HG02798 (cell line): ENCODE data around the gene ATP6AP1.
"Not testable (repeated sequence)": the region's sequence is repeated elsewhere in the genome, so short reads cannot be mapped to it uniquely, and the experiment has no call there.

Experiments used
- ATAC-seq: cut with Tn5 transposase; IDR thresholded peaks from one replicate; pipeline ENCODE4 v1.9.1; 2021; ENCODE audit warnings: mild to moderate bottlenecking; ENCODE audit not compliant: unreplicated experiment, poor library complexity

The ATP6AP1 gene

GRCh38 chrX:154428176-154429171 is at the start of gene ATP6AP1:
TSS of gene ATP6AP1 (plus strand) at chrX:154428677. CDS start at chrX:154428693, 16 bp downstream.
- ATAC-seq, result peak; percentile 99

GRCh38 chrX:154378799-154379568 is 49.5 kb upstream of the ATP6AP1 start, which contains the start of gene EMD:
TSS of gene EMD (plus strand) at chrX:154379295. CDS start at chrX:154379485, 190 bp downstream.
- peak; percentile 83 for ATAC-seq

- ATAC-seq, result no peak
Observed at GRCh38 chrX:154379569-154379951, 48.9 kb upstream of the ATP6AP1 start.

DNA sequence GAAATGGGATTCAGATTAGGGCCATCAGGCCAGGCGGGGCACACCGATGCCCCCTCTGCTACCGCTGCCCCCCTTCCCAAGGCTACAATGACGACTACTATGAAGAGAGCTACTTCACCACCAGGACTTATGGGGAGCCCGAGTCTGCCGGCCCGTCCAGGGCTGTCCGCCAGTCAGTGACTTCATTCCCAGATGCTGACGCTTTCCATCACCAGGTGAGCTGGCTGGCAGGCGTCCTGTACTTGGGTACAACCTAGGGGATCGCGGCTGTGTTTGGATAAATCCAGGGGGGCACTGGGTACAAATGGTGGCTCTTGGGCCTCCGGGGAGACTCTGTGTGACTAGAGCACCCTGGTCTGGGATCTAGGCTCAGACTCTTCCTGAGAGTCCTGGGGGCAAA is 48.3 kb upstream of the ATP6AP1 start:
- no peak for ATAC-seq

GRCh38 chrX:154380787-154381186 is 47.7 kb upstream of the ATP6AP1 start:
- no peak for ATAC-seq

DNA sequence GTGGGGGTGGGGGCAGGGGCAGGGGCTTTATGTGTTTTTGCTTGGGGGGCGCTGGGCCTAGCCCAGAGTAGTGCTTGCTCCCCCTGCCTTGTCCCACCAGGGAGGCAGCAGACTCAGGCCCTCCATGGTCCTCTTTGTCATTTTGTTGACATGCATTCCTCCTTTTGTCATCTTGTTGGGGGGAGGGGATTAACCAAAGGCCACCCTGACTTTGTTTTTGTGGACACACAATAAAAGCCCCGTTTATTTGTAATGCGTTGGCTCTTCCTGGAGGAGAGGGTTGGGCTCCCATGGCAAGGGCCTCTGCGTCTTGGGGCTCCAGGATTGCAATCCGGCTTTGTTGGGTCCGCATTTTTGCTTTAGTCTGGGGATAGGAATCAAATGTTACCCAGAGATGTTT is 47.2 kb upstream of the ATP6AP1 start:
- no peak for ATAC-seq

DNA sequence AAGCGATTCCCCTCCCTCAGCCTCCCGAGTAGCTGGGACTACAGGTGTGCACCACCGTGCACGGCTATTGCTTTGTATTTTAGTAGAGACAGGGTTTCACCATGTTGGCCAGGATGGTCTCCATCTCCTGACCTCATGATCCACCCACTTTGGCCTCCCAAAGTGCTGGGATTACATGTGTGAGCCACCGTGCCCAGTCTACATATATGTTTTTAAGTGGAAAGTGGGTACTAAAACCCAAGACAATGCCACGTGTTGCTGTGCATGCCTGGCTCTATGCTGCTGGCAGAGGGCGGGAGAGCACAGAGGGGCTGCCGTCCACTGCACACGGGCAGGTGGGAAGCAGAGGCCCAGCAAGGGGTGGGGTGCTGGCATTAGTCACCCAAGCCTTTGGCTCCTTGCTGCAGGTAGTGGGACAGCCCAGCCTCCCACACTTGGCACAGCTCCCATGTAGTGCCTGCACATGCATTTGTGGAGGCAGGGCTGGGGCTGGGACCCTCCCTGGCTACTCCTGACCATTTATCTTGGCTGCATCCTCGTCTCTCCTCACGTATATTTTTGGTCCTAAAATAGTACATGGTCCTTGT is 45.9 kb upstream of the ATP6AP1 start:
- ATAC-seq, result no peak

GRCh38 chrX:154383359-154384283 is 44.9 kb upstream of the ATP6AP1 start:
- no peak for ATAC-seq

DNA sequence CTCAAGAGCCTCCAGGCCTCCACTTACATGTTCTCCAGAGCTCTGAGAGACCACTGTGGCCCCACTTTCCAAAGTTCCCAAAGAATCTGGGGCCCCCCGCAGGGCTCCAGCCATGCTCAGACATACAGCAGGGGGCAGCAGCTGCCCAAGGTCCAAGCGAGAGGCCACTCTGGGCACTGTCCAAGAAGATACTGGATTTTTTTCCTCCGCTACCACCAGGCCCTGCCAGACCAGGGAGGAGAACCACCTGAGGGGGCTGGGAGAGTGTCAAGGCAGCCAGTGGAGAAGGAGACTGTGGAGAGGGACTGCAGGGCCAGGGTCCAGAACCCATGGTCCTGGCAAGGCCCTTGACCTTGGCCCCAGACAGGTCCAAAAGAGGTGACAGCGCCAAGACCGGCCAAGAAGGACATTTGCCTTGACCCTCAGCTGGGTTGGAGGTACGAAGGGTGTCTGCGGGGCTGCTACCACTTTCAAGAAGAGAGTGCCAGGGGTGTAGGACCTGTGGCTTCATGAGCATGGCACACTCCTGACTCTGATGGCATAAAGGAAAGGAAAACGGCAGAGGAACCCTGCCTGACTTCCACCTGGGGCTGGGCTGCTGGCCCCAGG is 44.1 kb upstream of the ATP6AP1 start:
- ATAC-seq, result no peak

- peak; percentile 27 for ATAC-seq
Observed at GRCh38 chrX:154388094-154388493, 40.4 kb upstream of the ATP6AP1 start.

GRCh38 chrX:154388649-154389048 is 39.8 kb upstream of the ATP6AP1 start:
- peak; percentile 19 for ATAC-seq

- peak; percentile 77 for ATAC-seq
Observed at GRCh38 chrX:154389812-154390747, 38.4 kb upstream of the ATP6AP1 start.

DNA sequence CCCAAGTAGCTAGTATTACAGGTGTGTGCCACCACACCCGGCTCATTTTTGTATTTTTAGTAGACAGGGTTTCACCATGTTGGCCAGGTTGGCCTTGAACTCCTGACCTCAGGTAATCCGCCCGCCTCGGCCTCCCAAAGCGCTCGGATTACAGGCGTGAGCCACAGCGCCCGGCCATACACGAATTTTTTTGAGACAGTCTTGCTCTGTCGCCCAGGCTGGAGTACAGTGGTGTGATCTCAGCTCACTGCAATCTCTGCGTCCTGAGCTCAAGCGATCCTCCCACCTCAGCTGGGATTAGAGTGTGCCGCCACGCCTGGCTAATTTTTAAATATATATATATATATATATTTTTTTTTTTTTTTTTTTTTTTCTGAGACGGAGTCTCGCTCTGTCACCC is 32.1 kb upstream of the ATP6AP1 start:
- not testable (repeated sequence) for ATAC-seq

DNA sequence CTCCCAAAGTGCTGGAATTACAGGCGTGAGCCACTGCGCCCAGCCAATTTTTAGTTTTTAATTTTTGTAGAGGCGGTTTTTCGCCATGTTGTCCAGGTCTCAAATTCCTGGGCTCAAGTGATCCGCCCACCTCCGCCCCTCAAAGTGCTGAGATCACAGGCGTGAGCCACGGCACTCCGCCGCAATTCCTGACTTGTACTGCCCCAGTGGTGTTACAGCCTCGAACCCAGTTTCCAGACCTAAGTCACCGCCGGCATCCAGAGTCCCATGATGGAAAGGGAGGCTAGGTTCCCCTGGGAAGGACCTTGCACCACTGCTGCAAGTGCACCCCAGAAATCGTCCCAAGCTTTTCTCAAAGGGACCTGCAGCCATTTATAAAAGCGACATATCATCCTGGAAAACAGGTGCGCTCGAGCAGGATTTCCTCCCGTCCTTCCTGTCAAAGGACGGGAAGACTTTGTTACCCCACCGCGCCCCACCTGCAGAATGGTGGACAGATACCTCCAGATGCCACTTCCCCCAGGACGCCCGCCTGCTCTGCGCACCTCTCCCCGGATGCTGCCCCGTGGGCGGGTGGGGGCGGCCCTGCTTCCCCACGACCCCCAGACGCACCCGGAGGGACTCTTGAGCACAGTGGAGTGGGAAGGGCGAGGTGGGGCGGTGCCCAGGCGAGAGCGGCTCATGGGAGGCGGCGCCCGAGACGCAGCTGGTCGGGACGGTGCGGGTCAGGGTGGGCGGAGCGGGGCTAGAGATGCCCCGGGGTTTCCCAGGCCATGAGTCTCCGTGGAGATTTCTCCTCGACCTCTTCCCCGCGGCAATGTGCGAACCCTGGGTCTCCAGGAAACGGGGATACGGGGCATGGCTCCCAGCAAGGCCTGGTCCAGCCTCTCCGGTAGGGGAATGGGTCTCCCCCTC is 31.2 kb upstream of the ATP6AP1 start:
- peak; percentile 60 for ATAC-seq

DNA sequence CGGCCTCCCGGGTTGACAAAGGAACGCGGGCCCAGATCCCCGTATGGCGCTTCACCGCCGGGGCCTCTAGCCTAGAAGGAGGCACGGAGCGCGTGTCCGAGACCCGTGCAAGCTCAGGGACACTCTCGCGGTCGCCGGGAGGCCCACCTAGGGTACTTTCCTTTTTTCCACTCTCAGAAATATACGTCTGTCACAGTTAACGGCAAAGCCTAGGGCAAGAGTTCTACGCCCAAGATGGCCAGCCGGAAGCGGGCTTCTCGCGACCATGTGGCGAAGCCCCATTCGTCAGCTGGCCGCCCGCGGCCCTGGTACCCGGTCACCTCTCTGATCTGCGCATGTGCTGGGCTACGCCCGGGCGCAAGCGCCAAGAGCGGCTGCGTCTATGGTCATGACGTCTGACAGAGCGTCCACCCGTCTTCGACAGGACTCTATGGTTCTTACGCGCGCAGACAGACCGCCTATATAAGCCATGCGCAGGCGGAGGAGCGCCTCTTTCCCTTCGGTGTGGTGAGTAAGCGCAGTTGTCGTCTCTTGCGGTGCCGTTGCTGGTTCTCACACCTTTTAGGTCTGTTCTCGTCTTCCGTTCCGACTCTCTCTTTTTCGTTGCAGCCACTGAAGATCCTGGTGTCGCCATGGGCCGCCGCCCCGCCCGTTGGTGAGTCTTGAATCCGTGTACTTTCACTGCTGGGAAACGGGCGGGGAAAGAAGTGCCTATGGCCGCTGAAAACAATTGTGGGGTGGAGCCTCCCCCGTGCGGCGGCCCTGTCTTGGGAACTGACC is 30.4 kb upstream of the ATP6AP1 start, which contains the start of gene RPL10:
Gene RPL10 (plus strand): TSS at position 490 of the 780 bp plus-strand sequence. CDS start 143 bp downstream, at position 633.
- peak; percentile 81 for ATAC-seq
